ENCODE results near the gene XCR1.

The XCR1 gene

DNA sequence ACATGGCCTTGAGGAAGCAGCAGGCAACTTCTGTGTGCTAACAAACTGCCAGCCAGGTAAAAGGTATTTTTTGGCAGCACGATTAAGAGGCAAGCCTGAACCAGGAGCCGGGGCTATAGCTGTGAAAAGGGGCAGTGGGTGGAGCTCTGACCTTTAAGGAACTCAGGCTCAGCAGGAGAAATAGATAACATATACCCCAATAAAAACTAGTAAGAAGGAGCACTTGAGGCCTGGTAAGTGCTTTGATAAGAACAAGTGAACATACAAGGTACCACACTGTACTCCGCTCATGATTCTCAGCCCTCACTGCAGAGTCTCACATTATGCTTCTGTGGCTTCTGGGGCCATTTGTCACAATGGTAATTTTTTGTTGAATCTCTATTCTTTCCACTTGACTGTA, 37.1 kb downstream of the XCR1 start:
- no peaks in the 10 kb centered on the region for H3K36me3 ChIP-seq (ENCODE audit: control insufficient read depth, insufficient read depth, low read length)
- no peaks in the 10 kb centered on the region for H3K27me3 ChIP-seq (ENCODE audit: control insufficient read depth, insufficient read depth, low read length)
- no peaks in the 10 kb centered on the region for H3K9me3 ChIP-seq (ENCODE audit: control insufficient read depth, insufficient read depth, low read depth, low read length)
- H3K4me1 ChIP-seq (ENCODE audit: control insufficient read depth, insufficient read depth, low read length) = peaks cover 43% of the 10 kb centered on the region
- H3K4me3 ChIP-seq (ENCODE audit: low read depth, low read length) = no peak overlapping the region
- H3K9ac ChIP-seq (ENCODE audit: low read length) = no peak overlapping the region
- H3K27ac ChIP-seq (ENCODE audit: low read depth, low read length) = no peak overlapping the region

DNA sequence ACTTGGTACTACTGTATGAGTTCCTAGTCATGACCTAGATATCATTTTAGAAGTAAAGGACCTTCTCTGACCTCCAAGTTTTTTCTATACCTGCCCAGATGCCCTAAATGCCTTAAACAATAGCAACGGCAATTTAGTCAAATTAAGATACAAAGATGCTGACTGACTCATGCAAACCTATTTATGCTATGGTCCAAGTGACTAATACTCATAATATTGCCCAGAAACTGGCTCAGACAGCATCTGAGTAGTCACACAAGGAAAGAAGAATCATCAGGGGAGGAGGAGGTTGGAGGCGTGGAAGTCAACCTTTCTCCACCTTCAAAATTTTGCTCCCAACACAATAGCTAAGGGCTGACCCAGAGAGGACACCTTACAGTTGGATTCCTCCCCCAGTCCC, 38.5 kb downstream of the XCR1 start:
- no peaks in the 10 kb centered on the region for H3K27me3 ChIP-seq (ENCODE audit: control insufficient read depth, insufficient read depth, low read length)
- H3K4me3 ChIP-seq (ENCODE audit: low read depth, low read length) = no peak overlapping the region
- peaks cover 37% of the 10 kb centered on the region for H3K4me1 ChIP-seq (ENCODE audit: control insufficient read depth, insufficient read depth, low read length)
- H3K36me3 ChIP-seq (ENCODE audit: control insufficient read depth, insufficient read depth, low read length) = peaks cover 12% of the 10 kb centered on the region
- no peak overlapping the region for H3K9ac ChIP-seq (ENCODE audit: low read length)
- H3K9me3 ChIP-seq (ENCODE audit: control insufficient read depth, insufficient read depth, low read depth, low read length) = no peaks in the 10 kb centered on the region
- no peak overlapping the region for H3K27ac ChIP-seq (ENCODE audit: low read depth, low read length)

DNA sequence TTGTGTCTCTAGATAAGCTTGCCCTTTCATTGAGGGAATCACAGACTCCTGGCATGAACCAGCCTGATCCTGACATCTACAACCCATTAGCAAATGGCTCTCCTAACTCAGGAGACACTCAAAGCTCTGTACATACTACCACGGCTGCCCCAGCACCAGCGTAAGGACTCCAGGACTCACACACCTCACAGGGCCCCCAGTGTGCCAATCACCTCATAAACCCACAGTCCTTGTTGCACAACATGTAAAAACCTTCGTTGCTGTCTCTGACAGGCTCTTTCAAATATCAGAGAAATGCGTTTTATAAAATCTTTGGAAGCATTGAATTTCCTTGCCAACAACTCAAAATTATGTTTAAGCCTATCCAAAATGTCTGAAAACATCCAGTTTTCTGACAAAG, 38.9 kb downstream of the XCR1 start:
- Histone ChIP-seq H3K36me3 (ENCODE audit: control insufficient read depth, insufficient read depth, low read length) (peaks cover 17% of the 10 kb centered on the region), H3K4me3 (ENCODE audit: low read depth, low read length) (no peak overlapping the region), H3K27ac (ENCODE audit: low read depth, low read length) (no peak overlapping the region), H3K9me3 (ENCODE audit: control insufficient read depth, insufficient read depth, low read depth, low read length) (no peaks in the 10 kb centered on the region), H3K27me3 (ENCODE audit: control insufficient read depth, insufficient read depth, low read length) (no peaks in the 10 kb centered on the region), H3K9ac (ENCODE audit: low read length) (no peak overlapping the region), H3K4me1 (ENCODE audit: control insufficient read depth, insufficient read depth, low read length) (peaks cover 33% of the 10 kb centered on the region)

DNA sequence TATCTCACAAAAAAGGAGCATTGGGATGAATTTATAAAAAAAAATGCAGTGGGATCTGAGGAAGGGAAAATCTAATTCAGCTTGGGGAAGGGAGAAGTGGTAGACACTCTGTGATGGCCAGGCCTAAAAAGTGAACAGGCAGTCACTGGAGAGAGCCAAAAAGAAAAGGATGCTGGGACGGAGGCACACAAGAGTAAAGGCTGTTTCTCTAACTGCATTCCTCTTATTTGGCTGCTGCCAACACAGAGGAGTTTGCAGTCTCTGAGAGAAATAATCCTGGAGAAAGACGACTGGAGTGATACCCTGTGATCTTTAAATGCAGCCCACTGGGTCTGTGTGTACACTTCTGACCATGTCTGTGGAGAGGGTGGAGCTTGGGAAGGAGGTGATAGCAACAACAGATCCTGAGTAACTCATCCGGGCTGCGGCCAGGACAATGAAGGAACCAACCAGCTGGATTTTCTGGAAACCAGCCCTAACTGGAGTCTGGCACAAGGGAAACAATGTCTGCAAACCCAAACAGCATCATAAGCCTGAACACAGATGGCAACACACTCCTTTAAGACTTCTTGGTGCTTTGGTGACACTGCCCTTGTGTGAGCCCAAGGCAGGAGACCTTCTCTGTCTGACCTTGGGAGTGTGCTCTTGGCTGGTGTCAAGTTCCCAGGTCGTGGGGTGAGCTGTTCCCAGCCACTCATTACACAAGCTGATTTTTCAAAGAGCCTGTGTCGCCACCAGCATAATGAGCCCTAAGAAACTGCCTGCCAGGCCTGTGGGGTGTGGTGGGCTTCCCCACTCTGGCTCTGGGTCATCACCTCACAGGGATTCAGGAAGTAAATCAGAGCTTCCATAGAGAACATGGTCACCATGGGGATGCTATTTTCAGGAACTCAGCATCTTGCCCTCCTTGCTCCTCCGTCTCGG, 39.7 kb downstream of the XCR1 start:
- H3K36me3 ChIP-seq (ENCODE audit: control insufficient read depth, insufficient read depth, low read length) = peaks cover 24% of the 10 kb centered on the region
- no peak overlapping the region for H3K9ac ChIP-seq (ENCODE audit: low read length)
- H3K4me3 ChIP-seq (ENCODE audit: low read depth, low read length) = no peak overlapping the region
- H3K27me3 ChIP-seq (ENCODE audit: control insufficient read depth, insufficient read depth, low read length) = no peaks in the 10 kb centered on the region
- H3K27ac ChIP-seq (ENCODE audit: low read depth, low read length) = no peak overlapping the region
- no peaks in the 10 kb centered on the region for H3K9me3 ChIP-seq (ENCODE audit: control insufficient read depth, insufficient read depth, low read depth, low read length)
- H3K4me1 ChIP-seq (ENCODE audit: control insufficient read depth, insufficient read depth, low read length) = peaks cover 26% of the 10 kb centered on the region

DNA sequence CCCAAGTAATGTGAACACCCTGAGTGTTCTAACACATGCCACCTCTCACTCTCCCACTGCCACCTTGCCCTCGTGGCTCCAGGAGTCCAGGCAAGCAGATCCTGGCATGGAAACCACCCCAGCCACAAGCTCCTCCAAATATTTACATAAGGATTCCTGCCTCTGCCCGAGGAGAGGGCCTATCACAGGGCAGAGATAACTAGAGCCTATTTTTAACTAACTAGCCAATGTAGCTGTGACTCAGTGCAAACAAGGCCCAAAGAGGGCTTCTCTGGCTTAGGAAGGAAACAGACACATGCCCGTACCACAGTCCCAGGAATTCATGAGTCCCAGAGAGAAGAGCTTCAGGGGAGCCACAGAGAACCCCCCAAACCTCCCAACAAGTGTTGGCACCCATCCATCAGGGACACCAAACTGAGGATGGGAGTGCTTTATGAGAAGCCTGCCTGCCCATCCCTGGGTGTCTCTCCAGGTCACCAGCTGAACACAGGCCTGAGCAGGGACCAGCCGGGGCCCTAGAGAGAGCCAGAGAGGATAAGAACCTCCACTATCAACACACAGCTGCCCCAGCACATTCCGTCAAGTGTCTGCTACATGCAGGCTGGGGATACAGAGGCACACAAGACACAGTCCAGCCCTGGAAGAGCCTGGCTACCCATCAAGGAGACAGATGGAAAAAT, 40.8 kb downstream of the XCR1 start:
- Histone ChIP-seq H3K27me3 (ENCODE audit: control insufficient read depth, insufficient read depth, low read length) (no peaks in the 10 kb centered on the region), H3K9me3 (ENCODE audit: control insufficient read depth, insufficient read depth, low read depth, low read length) (no peaks in the 10 kb centered on the region), H3K27ac (ENCODE audit: low read depth, low read length) (no peak overlapping the region), H3K4me3 (ENCODE audit: low read depth, low read length) (no peak overlapping the region), H3K36me3 (ENCODE audit: control insufficient read depth, insufficient read depth, low read length) (peaks cover 36% of the 10 kb centered on the region), H3K4me1 (ENCODE audit: control insufficient read depth, insufficient read depth, low read length) (peaks cover 16% of the 10 kb centered on the region), H3K9ac (ENCODE audit: low read length) (no peak overlapping the region)

- Histone ChIP-seq H3K36me3 (ENCODE audit: control insufficient read depth, insufficient read depth, low read length) (peaks cover 43% of the 10 kb centered on the region), H3K9me3 (ENCODE audit: control insufficient read depth, insufficient read depth, low read depth, low read length) (no peaks in the 10 kb centered on the region), H3K27ac (ENCODE audit: low read depth, low read length) (no peak overlapping the region), H3K4me3 (ENCODE audit: low read depth, low read length) (no peak overlapping the region), H3K27me3 (ENCODE audit: control insufficient read depth, insufficient read depth, low read length) (no peaks in the 10 kb centered on the region), H3K9ac (ENCODE audit: low read length) (no peak overlapping the region), H3K4me1 (ENCODE audit: control insufficient read depth, insufficient read depth, low read length) (peaks cover 16% of the 10 kb centered on the region)
These were observed 41.6 kb downstream of the XCR1 start for GRCh38 chr3:45985532-45986302.

GRCh38 chr3:45984331-45985312, 42.7 kb downstream of the XCR1 start:
- Histone ChIP-seq H3K9ac (ENCODE audit: low read length) (no peak overlapping the region), H3K27ac (ENCODE audit: low read depth, low read length) (no peak overlapping the region), H3K4me3 (ENCODE audit: low read depth, low read length) (no peak overlapping the region), H3K27me3 (ENCODE audit: control insufficient read depth, insufficient read depth, low read length) (no peaks in the 10 kb centered on the region), H3K36me3 (ENCODE audit: control insufficient read depth, insufficient read depth, low read length) (peaks cover 52% of the 10 kb centered on the region), H3K4me1 (ENCODE audit: control insufficient read depth, insufficient read depth, low read length) (peaks cover 12% of the 10 kb centered on the region), H3K9me3 (ENCODE audit: control insufficient read depth, insufficient read depth, low read depth, low read length) (no peaks in the 10 kb centered on the region)

DNA sequence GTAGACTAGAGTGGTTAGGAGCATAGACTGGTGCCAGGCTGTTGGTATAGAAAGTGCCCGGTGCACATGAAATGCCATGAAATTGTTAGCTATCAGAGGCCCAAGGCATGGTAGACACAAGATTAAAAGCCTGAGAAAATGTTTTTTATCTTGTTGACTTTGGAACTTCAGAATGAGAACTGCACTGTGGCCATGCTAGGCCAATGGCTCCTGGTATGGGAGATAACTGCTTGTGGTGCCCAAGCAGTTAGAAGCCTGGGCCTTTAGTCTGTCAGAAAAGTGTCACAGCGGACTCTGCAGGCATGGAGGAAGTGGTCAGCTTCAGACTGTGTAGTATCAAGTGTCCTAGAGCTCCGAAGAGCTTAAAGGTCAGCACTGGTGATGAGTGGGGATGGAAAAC, 43.5 kb downstream of the XCR1 start:
- no peak overlapping the region for H3K9ac ChIP-seq (ENCODE audit: low read length)
- H3K9me3 ChIP-seq (ENCODE audit: control insufficient read depth, insufficient read depth, low read depth, low read length) = no peaks in the 10 kb centered on the region
- H3K27ac ChIP-seq (ENCODE audit: low read depth, low read length) = no peak overlapping the region
- H3K4me3 ChIP-seq (ENCODE audit: low read depth, low read length) = no peak overlapping the region
- H3K36me3 ChIP-seq (ENCODE audit: control insufficient read depth, insufficient read depth, low read length) = peaks cover 59% of the 10 kb centered on the region
- peaks cover 8% of the 10 kb centered on the region for H3K4me1 ChIP-seq (ENCODE audit: control insufficient read depth, insufficient read depth, low read length)
- H3K27me3 ChIP-seq (ENCODE audit: control insufficient read depth, insufficient read depth, low read length) = no peaks in the 10 kb centered on the region

- Histone ChIP-seq H3K27ac (ENCODE audit: low read depth, low read length) (no peak overlapping the region), H3K4me3 (ENCODE audit: low read depth, low read length) (no peak overlapping the region), H3K9ac (ENCODE audit: low read length) (no peak overlapping the region), H3K9me3 (ENCODE audit: control insufficient read depth, insufficient read depth, low read depth, low read length) (no peaks in the 10 kb centered on the region), H3K4me1 (ENCODE audit: control insufficient read depth, insufficient read depth, low read length) (no peaks in the 10 kb centered on the region), H3K36me3 (ENCODE audit: control insufficient read depth, insufficient read depth, low read length) (peaks cover 79% of the 10 kb centered on the region), H3K27me3 (ENCODE audit: control insufficient read depth, insufficient read depth, low read length) (no peaks in the 10 kb centered on the region)
These were observed 45.8 kb downstream of the XCR1 start for GRCh38 chr3:45981346-45982074.

GRCh38 chr3:45980819-45981218, 46.5 kb downstream of the XCR1 start:
- Histone ChIP-seq H3K27me3 (ENCODE audit: control insufficient read depth, insufficient read depth, low read length) (no peaks in the 10 kb centered on the region), H3K9ac (ENCODE audit: low read length) (no peak overlapping the region), H3K36me3 (ENCODE audit: control insufficient read depth, insufficient read depth, low read length) (peaks cover 86% of the 10 kb centered on the region), H3K4me3 (ENCODE audit: low read depth, low read length) (no peak overlapping the region), H3K9me3 (ENCODE audit: control insufficient read depth, insufficient read depth, low read depth, low read length) (no peaks in the 10 kb centered on the region), H3K27ac (ENCODE audit: low read depth, low read length) (no peak overlapping the region), H3K4me1 (ENCODE audit: control insufficient read depth, insufficient read depth, low read length) (no peaks in the 10 kb centered on the region)

Data from HUES6 (cell line).